Measurements from ENCODE around the gene AVL9. TPM values are rescaled to one million over a fixed set of nuclear protein-coding genes. Genes with fewer than 3 reads are reported as not detected.

The AVL9 gene
- polyA plus RNA-seq, 2 of the 4 experiments (the other 2 are of a cell fraction): 24.0 to 36.1 TPM

DNA sequence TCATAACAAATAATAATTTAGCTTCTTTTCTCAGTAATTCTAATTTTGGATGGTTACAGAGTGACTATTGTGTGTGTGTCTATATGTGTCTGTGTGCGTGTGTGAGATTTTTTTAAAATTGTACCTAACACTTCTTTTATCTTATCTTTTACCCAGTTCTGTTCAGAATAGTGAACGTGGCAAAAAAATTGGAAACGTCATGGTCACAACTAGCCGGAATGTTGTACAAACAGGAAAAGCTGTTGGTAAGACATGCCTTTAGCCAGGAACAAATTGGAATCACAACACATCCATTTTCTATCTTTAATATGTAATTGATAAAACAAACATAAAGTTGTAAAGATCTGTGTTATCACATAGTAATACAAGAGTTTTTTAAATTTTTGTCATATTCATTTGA, 85.4 kb downstream of the AVL9 start:
- FAIRE-seq: no peak
- 87% methylated on average over 4 of the region's 4 CpGs for WGBS (ENCODE audit: missing lambda C conversion rate)
- DNase-seq (ENCODE audit: low read depth in 1 of 2, low spot score in 1 of 2): no peak
- Histone ChIP-seq H3K4me3 (no peak overlapping the region), H3K4me2 (peak overlapping the region; percentile 63; the same call in 1 of the 3 replicates), H3K27ac (peak overlapping the region; percentile 65 to 69), H3K4me1 (peaks cover 70% of the 10 kb centered on the region), H3K9me3 (no peaks in the 10 kb centered on the region)
- ChIA-PET CTCF (interaction anchor here (1.3 kb wide), 2 partner anchors 62 to 148 kb away, joined by 3 read pairs; no protein-coding TSS in a partner anchor), POLR2A (no interaction called here)
- no peak for ATAC-seq
- TF ChIP-seq EP300 (IDR thresholded peaks at IDR 0.05) (no peak), HOXB5 (CRISPR knock-in tag; IDR thresholded peaks at IDR 0.05) (no peak), NPAS2 (CRISPR knock-in tag; IDR thresholded peaks at IDR 0.05; ENCODE audit: borderline replicate concordance) (no peak), KDM5A (IDR thresholded peaks at IDR 0.05) (no peak), SREBF2 (IDR thresholded peaks at IDR 0.05) (no peak), HEYL (CRISPR knock-in tag; IDR thresholded peaks at IDR 0.05) (no peak), ZC3H11A (IDR thresholded peaks at IDR 0.05) (no peak), FOSB (CRISPR knock-in tag; IDR thresholded peaks at IDR 0.05) (no peak), CBX2 (IDR thresholded peaks at IDR 0.05; ENCODE audit: borderline replicate concordance, low read depth) (no peak)
- TF ChIP-seq, protein P1, sequence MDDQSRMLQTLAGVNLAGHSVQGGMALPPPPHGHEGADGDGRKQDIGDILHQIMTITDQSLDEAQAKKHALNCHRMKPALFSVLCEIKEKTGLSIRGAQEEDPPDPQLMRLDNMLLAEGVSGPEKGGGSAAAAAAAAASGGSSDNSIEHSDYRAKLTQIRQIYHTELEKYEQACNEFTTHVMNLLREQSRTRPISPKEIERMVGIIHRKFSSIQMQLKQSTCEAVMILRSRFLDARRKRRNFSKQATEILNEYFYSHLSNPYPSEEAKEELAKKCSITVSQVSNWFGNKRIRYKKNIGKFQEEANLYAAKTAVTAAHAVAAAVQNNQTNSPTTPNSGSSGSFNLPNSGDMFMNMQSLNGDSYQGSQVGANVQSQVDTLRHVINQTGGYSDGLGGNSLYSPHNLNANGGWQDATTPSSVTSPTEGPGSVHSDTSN (IDR thresholded peaks at IDR 0.05): no peak
- TF ChIP-seq, protein P2, sequence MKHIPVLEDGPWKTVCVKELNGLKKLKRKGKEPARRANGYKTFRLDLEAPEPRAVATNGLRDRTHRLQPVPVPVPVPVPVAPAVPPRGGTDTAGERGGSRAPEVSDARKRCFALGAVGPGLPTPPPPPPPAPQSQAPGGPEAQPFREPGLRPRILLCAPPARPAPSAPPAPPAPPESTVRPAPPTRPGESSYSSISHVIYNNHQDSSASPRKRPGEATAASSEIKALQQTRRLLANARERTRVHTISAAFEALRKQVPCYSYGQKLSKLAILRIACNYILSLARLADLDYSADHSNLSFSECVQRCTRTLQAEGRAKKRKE (CRISPR knock-in tag; IDR thresholded peaks at IDR 0.05; ENCODE audit: low read depth): no peak

DNA sequence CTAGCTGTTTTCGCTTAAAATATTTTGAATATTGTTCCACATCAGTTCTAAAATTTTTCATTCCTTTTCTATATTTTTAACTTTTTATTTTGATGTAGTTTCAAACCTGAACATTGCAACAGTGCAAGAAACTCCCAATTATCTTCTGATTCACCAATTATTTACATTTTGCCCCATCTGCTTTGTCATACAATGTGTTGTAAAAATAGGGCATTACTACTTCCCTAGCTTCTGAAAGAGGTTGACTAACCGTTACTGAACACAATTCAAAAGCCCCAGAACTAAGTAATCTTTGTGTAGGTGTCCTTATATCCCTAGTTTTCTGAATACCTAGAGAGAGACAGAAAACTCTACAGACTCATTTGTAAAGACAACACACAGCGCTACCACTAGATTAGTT, 86.7 kb downstream of the AVL9 start:
- no peak for ATAC-seq
- H3K27ac ChIP-seq: peak overlapping the region; percentile 47 to 72
- 82% methylated on average over 3 of the region's 3 CpGs for WGBS (ENCODE audit: missing lambda C conversion rate)
- no peaks in the 10 kb centered on the region for H3K9me3 ChIP-seq
- POLR2A ChIA-PET: no interaction called here
- CTCF ChIA-PET: interaction anchor here (1.3 kb wide), 1 partner anchor 63 kb away, joined by 3 read pairs; no protein-coding TSS in a partner anchor
- TF ChIP-seq RAD21 (conservative IDR thresholded peaks at IDR 0.05 in 1 of 2, IDR thresholded peaks at IDR 0.05 in 1 of 2) (no peak), KDM5A (IDR thresholded peaks at IDR 0.05) (no peak), NR3C1 (IDR thresholded peaks at IDR 0.05) (no peak), CHD4 (IDR thresholded peaks at IDR 0.05; ENCODE audit: borderline replicate concordance) (no peak), CHD2 (IDR thresholded peaks at IDR 0.05; ENCODE audit: low read length, partially characterized antibody) (no peak), FOSB (CRISPR knock-in tag; IDR thresholded peaks at IDR 0.05) (no peak), HOXB5 (CRISPR knock-in tag; IDR thresholded peaks at IDR 0.05) (no peak), HDAC2 (IDR thresholded peaks at IDR 0.05) (no peak), NFE2L2 (conservative IDR thresholded peaks at IDR 0.05; ENCODE audit: low read length) (no peak), ZC3H11A (IDR thresholded peaks at IDR 0.05) (no peak), MAZ (IDR thresholded peaks at IDR 0.05; ENCODE audit: borderline replicate concordance, low read depth, low read length) (no peak), CBX2 (IDR thresholded peaks at IDR 0.05; ENCODE audit: borderline replicate concordance, low read depth) (no peak), HEYL (CRISPR knock-in tag; IDR thresholded peaks at IDR 0.05) (no peak), SMC3 (IDR thresholded peaks at IDR 0.05) (no peak), CEBPB (IDR thresholded peaks at IDR 0.05) (no peak; a peak in 1 of 4 replicates)
- TF ChIP-seq, protein P3, sequence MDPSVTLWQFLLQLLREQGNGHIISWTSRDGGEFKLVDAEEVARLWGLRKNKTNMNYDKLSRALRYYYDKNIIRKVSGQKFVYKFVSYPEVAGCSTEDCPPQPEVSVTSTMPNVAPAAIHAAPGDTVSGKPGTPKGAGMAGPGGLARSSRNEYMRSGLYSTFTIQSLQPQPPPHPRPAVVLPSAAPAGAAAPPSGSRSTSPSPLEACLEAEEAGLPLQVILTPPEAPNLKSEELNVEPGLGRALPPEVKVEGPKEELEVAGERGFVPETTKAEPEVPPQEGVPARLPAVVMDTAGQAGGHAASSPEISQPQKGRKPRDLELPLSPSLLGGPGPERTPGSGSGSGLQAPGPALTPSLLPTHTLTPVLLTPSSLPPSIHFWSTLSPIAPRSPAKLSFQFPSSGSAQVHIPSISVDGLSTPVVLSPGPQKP (IDR thresholded peaks at IDR 0.05; ENCODE audit: low read depth, low read length): no peak
- TF ChIP-seq, protein P4, sequence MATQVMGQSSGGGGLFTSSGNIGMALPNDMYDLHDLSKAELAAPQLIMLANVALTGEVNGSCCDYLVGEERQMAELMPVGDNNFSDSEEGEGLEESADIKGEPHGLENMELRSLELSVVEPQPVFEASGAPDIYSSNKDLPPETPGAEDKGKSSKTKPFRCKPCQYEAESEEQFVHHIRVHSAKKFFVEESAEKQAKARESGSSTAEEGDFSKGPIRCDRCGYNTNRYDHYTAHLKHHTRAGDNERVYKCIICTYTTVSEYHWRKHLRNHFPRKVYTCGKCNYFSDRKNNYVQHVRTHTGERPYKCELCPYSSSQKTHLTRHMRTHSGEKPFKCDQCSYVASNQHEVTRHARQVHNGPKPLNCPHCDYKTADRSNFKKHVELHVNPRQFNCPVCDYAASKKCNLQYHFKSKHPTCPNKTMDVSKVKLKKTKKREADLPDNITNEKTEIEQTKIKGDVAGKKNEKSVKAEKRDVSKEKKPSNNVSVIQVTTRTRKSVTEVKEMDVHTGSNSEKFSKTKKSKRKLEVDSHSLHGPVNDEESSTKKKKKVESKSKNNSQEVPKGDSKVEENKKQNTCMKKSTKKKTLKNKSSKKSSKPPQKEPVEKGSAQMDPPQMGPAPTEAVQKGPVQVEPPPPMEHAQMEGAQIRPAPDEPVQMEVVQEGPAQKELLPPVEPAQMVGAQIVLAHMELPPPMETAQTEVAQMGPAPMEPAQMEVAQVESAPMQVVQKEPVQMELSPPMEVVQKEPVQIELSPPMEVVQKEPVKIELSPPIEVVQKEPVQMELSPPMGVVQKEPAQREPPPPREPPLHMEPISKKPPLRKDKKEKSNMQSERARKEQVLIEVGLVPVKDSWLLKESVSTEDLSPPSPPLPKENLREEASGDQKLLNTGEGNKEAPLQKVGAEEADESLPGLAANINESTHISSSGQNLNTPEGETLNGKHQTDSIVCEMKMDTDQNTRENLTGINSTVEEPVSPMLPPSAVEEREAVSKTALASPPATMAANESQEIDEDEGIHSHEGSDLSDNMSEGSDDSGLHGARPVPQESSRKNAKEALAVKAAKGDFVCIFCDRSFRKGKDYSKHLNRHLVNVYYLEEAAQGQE (IDR thresholded peaks at IDR 0.05): no peak
- TF ChIP-seq, protein P5, sequence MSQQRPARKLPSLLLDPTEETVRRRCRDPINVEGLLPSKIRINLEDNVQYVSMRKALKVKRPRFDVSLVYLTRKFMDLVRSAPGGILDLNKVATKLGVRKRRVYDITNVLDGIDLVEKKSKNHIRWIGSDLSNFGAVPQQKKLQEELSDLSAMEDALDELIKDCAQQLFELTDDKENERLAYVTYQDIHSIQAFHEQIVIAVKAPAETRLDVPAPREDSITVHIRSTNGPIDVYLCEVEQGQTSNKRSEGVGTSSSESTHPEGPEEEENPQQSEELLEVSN (IDR thresholded peaks at IDR 0.05; ENCODE audit: borderline replicate concordance, low read depth): no peak
- no peak overlapping the region for H3K4me3 ChIP-seq
- H3K4me2 ChIP-seq: no peak overlapping the region
- no peak for FAIRE-seq
- DNase-seq (ENCODE audit: low read depth in 1 of 2, low spot score in 1 of 2): no peak
- peaks cover 83% of the 10 kb centered on the region for H3K4me1 ChIP-seq

All from A549 (cell line).